NCI-H2081 (cell line): Measurements from ENCODE around the gene CXADR.
A peak's percentile ranks its signal among the peaks of the same experiment; 100 is the strongest.
"Not testable (repeated sequence)": the region's sequence is repeated elsewhere in the genome, so short reads cannot be mapped to it uniquely, and the experiment has no call there.

Experiments used
- DNase-seq, 2 experiments: peaks; one replicate each; lab custom pipeline; 2025; lab: John Stamatoyannopoulos, UW

The CXADR gene

DNA sequence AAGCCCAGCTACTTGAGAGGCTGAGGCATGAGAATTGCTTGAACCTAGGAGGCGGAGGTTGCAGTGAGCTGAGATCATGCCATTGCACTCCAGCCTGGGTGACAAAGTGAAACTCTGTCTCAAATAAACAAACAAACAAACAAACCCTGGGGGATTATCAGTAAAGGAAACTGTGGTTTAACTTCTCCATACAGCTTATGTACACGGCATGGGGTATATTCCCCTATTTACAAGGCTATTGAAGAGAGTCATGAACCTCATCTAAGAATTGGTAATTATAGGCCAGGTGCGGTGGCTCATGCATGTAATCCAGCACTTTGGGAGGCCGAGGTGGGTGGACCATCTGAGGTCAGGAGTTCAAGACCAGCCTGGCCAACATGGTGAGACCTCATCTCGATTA is 9.9 kb upstream of the CXADR start:
- DNase-seq = peak in 1 of 2 experiments; percentile 17

GRCh38 chr21:17506951-17507350 is 5.9 kb upstream of the CXADR start:
- no peak for DNase-seq

DNA sequence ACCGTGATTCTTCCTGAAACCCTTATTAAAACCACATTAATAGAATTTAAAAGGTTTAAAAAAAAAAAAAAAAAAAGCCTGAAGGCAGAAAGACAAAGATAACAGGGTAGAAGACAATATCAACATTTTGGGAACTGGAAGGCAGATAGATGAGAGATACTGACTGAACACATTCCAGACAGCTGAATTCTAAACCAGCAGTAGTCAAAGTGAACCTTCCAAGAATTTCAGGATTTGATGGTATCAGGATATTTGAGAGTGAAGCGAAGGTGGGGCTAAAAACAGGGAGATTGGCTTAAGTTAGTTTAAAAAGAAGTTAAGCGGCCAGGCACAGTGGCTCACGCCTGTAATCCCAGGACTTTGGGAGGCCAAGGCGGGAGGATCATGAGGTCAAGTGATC is 5.3 kb upstream of the CXADR start:
- no peak for DNase-seq

DNA sequence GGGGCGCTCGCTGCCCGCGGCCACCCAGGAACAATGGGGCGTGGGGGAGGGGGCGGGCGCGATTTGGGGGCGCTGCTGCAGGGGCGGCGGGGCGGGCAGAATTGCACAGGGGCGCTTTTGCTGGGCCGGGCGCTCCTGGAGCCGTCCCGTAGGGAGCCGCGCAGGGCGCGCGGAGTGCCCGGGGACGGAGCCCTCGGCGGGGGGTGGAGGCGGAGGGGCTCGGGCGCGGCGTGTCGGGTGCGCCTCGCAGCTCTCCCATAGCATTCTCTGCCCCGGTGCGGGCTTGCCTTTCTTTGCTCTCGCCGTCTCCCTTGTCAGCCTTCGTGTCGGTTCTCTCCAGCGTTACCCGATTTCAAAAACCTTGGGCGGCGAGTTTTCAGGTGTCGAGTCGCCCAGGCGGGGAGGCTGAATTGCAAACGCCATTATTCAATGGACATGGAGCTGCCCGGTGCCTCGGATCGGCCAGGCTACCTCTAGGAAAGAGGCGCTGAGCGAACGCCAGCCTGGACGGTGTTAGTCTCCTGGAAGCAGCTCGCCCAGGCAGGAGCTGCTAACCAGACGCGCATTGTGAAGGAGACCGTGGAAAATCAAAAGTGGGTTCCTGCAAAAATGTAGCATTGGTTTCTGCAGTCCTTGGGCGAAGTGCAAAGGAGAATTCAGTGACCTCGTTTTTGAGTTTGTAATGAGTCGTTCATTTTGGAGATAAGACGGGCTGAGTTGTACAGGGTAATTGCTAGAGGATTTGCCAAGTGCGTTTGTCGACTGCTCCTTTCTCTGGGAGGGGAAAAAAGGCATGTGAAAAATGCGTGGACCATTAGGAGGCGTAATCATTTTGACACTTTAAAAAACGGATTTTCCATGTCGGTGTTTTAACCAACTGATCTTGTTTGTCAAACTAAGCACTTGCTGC is 626 bp downstream of the CXADR start:
- peak in 1 of 2 experiments; percentile 44 for DNase-seq

DNA sequence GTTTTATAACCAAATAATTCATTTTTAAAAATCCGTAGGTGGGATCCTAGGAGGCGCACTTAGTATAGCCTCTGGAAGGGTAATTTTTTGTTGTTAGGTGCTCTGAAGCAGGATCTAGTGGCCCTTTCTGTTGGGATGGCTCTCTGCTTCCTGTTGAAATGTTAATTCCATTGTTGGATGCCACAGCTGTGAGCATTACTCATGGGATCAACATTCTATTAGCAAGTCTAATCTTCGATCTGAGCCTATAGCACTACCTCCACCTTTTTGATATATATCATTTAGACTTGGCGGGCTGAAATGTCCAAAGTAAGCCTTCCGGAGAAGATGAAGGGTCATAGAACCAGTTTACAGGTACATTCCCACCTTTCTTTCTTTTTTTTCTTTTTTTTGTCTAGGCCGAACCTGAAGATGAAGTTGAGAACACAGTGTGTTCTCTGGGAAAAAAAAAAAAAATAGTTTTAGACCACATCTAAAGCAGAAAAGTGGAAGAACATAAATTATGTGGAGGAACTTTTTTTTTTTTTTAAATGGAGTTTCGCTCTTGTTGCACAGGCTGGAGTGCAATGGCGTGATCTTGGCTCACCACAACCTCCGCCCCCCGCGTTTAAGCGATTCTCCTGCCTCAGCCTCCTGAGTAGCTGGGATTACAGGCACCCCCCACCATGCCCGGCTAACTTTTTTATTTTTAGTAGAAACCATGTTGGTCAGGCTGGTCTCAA is 1.4 kb downstream of the CXADR start:
- no peak for DNase-seq

DNA sequence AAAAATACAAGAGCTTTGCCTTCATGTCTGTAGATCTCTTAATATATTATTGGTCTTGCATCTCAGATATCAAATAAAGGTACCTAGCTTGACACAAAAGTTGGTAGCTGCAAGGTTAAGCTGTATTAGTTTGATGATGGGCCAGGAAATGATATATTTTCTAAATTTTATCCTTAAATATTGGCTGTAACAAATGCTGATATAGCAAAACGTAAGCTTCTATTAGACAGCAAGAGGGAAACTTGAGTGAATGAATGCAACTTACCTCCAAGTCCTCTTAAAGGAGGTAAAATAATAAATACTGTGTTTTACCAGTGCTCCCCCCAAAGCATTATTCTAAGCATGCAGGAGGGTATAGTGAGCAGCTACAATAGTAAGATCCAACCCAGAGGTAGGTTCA is 4.2 kb downstream of the CXADR start:
- DNase-seq = not testable (repeated sequence)

GRCh38 chr21:17519208-17519738 is 6.4 kb downstream of the CXADR start:
- DNase-seq = no peak

DNA sequence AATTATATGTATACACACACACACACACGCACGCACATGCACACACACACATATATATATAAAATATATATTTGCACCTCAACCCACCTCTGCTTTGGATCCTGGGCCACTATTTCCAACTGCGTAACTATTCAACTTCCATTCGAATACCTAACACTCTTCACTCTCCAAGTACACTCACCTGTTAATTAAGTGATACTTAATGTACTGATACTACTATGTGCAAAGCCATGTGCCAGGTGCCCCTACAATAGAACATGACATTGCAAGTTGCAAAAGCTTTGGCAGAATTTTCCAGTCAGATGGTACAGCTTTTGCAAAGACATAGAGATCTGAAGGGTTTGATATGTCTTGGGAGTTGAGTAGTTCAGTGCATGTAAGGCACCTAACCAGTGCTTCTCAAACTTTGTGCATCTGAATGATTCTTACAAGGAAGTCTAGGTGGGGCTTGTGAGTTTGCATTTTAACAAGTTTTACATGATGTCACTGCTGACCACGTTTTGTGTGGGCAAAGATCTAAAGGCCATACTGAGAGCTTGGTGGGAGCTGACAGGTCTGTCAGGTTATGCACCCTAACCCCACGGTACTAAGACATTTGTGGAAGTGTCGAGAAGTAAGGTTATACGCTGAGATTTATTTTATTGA is 7.2 kb downstream of the CXADR start:
- DNase-seq = no peak

- no peak for DNase-seq
Measured at GRCh38 chr21:17523007-17523451, 10.2 kb downstream of the CXADR start.

DNA sequence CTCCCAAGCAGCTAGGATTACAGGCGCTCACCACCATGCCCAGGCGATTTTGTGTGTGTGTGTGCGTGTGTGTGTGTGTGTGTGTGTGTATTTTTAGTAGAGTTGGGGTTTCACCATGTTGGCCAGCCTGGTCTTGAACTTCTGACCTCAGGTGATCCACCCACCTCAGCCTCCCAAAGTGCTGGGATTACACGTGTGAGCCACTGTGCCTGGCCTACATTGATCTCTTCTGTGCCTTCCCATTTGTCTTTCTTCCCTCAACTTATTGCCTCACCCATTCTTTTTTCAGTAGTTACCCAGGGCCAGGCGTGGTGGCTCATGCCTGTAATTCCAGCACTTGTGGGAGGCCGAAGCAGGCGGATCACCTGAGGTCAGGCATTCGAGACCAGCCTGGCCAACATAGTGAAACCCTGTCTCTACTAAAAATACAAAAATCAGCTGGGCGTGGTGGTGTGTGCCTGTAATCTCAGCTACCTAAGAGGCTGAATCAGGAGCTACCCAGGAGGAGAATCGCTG is 11.2 kb downstream of the CXADR start:
- not testable (repeated sequence) for DNase-seq

DNA sequence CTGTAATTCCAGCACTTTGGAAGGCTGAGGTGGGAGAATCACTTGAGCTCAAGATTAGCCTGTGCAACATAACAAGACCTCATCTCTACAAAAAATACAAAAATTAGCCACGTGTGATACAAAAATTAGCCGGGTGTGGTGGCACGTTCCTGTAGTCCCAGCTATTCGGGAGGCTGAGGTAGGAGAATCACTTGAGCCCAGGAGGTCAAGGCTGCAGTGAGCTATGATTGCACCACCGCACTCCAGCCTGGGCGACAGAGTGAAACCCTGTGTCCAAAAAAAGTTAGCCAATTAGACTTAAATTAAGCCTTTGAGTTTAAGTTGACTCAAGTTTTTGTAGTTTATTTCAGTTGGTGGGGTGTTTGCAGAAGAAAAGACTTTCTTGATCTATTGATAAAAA is 11.8 kb downstream of the CXADR start:
- DNase-seq = no peak

DNA sequence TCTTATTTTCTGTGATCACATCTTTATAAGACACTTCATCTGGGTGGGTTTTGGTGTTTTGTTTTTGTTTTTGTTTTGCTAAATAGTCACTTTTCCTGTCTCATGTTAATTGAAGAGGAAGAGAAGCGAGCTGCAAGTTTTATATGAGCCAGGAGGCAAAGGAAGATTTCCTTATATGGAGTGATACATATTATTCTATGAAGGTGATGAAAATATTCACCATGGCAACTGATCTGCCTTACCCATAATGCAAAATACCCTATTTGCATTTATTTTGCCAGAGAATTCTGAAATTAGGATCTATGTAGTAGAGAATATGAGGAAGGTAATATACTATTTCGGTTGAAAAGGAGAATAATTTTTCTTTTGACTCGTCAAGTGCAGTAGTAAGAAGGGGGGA is 13.9 kb downstream of the CXADR start:
- DNase-seq = no peak

- no peak for DNase-seq
Measured at GRCh38 chr21:17527240-17527639, 14.4 kb downstream of the CXADR start.

DNA sequence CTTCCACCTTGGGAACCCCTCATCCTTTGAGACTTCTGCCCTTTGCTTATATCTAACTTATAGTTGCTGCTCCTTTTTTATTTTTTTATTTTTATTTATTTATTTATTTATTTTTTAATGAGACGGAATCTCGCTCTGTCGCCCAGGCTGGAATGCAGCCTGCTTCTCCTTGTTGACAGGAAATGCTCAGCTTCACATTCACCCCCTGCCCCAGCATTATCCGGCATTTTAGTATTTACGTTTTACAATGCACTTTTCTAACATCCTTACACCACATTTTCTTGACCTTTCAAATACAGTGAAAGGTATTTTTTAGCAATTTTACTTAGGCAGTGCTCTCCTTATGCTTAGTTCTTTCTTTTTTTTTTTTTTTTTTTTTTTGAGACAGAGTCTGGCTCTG is 14.9 kb downstream of the CXADR start:
- no peak for DNase-seq

GRCh38 chr21:17529648-17530047 is 16.8 kb downstream of the CXADR start:
- no peak for DNase-seq

- no peak for DNase-seq
Measured at GRCh38 chr21:17532292-17532691, 19.4 kb downstream of the CXADR start.

GRCh38 chr21:17536381-17536780 is 23.5 kb downstream of the CXADR start:
- DNase-seq = no peak

GRCh38 chr21:17537299-17537698 is 24.5 kb downstream of the CXADR start:
- no peak for DNase-seq

DNA sequence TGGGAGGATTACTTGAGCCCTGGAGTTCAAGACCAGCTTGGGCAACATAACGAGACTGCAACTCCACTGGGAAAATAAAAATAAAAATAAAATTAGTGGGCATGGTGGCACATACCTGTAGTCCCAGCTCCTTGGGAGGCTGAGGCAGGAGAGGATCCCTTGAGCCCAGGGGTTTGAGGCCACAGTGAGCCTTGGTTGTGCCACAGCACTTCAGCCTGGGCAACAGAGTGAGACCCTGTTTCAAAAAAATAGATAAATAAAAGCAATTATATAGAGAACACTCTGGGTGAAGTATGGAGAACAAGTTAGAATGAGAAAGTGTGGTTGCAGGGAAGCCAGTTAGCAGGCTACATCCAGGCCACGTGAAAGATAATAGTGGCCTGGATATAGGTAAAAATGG is 25.7 kb downstream of the CXADR start:
- no peak for DNase-seq

- no peak for DNase-seq
Measured at GRCh38 chr21:17539323-17539722, 26.5 kb downstream of the CXADR start.

DNA sequence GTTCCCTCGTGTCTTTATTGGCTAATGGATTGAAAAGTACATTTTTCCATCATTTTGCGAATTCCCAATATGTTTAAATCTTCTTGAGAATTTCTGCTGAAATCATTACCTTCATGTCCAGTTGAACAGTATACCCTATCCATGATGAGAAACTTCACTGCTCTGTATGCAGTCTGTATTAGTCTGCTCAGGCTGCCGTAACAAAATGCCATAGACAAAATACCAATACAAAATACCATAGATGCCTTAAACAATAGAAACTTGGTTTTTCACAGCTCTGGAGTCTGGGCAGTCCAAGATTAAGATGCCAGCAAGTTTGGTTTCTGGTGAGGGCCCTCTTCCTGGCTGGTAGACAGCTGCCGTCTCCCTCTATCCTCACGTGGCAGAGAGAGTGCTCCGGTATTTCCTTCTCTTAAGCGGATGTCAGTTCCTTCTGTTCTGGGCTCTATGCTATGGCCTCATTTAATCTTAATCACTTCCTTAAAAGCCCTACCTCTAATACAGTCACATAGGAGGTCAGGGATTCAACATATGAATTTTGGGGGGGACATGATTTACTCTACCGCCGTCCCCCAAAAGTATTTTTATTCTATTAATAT is 27.0 kb downstream of the CXADR start:
- DNase-seq = no peak

- no peak for DNase-seq
Measured at GRCh38 chr21:17540530-17540929, 27.7 kb downstream of the CXADR start.
